Tibial nerve (tissue), 3 donors: ENCODE measurements around the gene FRYL.

Experiments
- POLR2A ChIP-seq, 2 donors: fragments of 450-650 bp; IDR thresholded peaks; one replicate each; pipeline ENCODE4 v1.6.1; 2017; ENCODE audit warnings: antibody characterized with exemption in 2 of 2, mild to moderate bottlenecking in 2 of 2, moderate library complexity in 2 of 2
- TF ChIP-seq, protein P1 (sequence below), 5 experiments: fragments of 200-600 bp in 3 of 5; fragments of 450-650 bp in 2 of 5; sonication (generic) in 3 of 5; IDR thresholded peaks; one replicate each; pipeline ENCODE4 v1.5.1; 2016 to 2019; ENCODE audit warnings: antibody characterized with exemption in 5 of 5, mild to moderate bottlenecking in 3 of 5, moderate library complexity in 2 of 5

DNA sequence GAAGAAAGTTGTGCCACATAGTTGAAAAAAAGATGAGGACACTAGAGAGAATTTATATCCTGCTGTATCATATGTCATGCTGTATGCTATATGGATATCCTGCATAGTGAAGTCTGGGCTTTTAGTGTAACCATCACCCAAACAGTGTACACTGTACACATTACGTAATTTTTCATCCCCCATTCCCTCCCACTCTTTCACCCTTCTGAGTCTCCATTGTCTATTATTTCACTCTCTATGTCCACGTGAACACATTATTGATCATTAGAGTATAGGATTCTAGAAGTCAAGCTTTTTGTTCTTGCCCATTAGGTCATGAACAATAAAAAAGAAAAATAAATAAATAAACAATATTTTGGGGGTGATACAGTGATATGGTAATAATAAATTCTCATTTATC, 18.0 kb upstream of the FRYL start:
- TF ChIP-seq, protein P1, sequence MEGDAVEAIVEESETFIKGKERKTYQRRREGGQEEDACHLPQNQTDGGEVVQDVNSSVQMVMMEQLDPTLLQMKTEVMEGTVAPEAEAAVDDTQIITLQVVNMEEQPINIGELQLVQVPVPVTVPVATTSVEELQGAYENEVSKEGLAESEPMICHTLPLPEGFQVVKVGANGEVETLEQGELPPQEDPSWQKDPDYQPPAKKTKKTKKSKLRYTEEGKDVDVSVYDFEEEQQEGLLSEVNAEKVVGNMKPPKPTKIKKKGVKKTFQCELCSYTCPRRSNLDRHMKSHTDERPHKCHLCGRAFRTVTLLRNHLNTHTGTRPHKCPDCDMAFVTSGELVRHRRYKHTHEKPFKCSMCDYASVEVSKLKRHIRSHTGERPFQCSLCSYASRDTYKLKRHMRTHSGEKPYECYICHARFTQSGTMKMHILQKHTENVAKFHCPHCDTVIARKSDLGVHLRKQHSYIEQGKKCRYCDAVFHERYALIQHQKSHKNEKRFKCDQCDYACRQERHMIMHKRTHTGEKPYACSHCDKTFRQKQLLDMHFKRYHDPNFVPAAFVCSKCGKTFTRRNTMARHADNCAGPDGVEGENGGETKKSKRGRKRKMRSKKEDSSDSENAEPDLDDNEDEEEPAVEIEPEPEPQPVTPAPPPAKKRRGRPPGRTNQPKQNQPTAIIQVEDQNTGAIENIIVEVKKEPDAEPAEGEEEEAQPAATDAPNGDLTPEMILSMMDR (IDR thresholded peaks at IDR 0.05), result no peak
- TF ChIP-seq POLR2A (IDR thresholded peaks at IDR 0.05), result no peak
